Lower lobe of right lung (tissue), 2 donors: ENCODE data around the gene ADAT3. TPM values are rescaled to one million over a fixed set of nuclear protein-coding genes. Genes with fewer than 3 reads are reported as not detected.

Experiments used
- ATAC-seq, 2 donors: fragments of 200-7000 bp; cut with Tn5 transposase; one replicate each; pipeline ENCODE4 v1.9.1; 2020 to 2022; ENCODE audit warnings: mild to moderate bottlenecking in 2 of 2, moderate library complexity in 2 of 2
- DNase-seq: peaks from one replicate; pipeline ENCODE4 v3.0.0-alpha.2; 2020
- H3K27ac ChIP-seq: fragments of 200-600 bp; one replicate; pipeline ENCODE4 v1.8.0; 2022
- H3K27me3 ChIP-seq: fragments of 200-600 bp; one replicate; pipeline ENCODE4 v1.8.0; 2022; ENCODE audit warnings: low read depth
- H3K36me3 ChIP-seq: fragments of 200-600 bp; one replicate; pipeline ENCODE4 v1.8.0; 2022; ENCODE audit warnings: mild to moderate bottlenecking
- H3K4me1 ChIP-seq: fragments of 200-600 bp; one replicate; pipeline ENCODE4 v1.8.0; 2022
- H3K4me3 ChIP-seq: fragments of 200-600 bp; one replicate; pipeline ENCODE4 v1.8.0; 2022; ENCODE audit warnings: mild to moderate bottlenecking
- H3K9me3 ChIP-seq: fragments of 200-600 bp; one replicate; pipeline ENCODE4 v1.8.0; 2022
- intact Hi-C: fragments of 100-400 bp; cut with DNase I; formaldehyde crosslinking; loops from one replicate; pipeline ENCODE4 v1.11.0; 2022
- total RNA-seq: library from RNA; stranded (reverse); fragmentation: NEBNext Ultra II Directional; extraction: Animal tissue kit (Norgen Biotek cat#: 25700); gene quantifications from one replicate; pipeline ENCODE4 v1.2.1, GENCODE V29; 2021
- TF ChIP-seq, protein P1 (sequence below): fragments of 200-600 bp; IDR thresholded peaks from one replicate; pipeline ENCODE4 v1.8.0; 2022; ENCODE audit warnings: antibody characterized with exemption, mild to moderate bottlenecking
- donor health status: DM: no; HTN: yes; CAD: no; lungs with severe emphysema.

Gene ADAT3
- total RNA-seq, 1 donor from 2014 or later, result 6.2 TPM

DNA sequence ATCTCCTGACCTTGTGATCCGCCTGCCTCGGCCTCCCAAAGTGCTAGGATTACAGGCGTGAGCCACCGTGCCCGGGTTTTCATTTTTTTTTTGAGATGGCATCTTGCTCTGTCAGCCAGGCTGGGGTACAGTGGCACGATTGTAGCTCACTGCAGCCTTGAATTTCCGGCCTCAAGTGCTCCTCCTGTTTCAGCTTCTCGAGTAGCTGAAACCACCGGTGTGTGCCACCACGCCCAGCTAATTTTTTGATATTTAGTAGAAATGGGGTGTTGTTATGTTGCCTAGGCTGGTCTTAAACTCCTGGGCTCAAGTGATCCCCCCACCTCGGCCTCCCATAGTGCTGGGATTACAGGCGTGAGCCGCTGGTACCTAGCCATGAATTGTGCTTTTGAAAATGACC lies 5.9 kb downstream of the ADAT3 start:
- no peak overlapping the region for H3K27ac ChIP-seq
- H3K4me3 ChIP-seq, result no peak overlapping the region
- no peaks in the 10 kb centered on the region for H3K27me3 ChIP-seq
- ATAC-seq (no peak), DNase-seq (no peak)
- no peaks in the 10 kb centered on the region for H3K9me3 ChIP-seq
- peaks cover 28% of the 10 kb centered on the region for H3K36me3 ChIP-seq
- intact Hi-C loops, result no loop called here
- peaks cover 43% of the 10 kb centered on the region for H3K4me1 ChIP-seq
- TF ChIP-seq, protein P1, sequence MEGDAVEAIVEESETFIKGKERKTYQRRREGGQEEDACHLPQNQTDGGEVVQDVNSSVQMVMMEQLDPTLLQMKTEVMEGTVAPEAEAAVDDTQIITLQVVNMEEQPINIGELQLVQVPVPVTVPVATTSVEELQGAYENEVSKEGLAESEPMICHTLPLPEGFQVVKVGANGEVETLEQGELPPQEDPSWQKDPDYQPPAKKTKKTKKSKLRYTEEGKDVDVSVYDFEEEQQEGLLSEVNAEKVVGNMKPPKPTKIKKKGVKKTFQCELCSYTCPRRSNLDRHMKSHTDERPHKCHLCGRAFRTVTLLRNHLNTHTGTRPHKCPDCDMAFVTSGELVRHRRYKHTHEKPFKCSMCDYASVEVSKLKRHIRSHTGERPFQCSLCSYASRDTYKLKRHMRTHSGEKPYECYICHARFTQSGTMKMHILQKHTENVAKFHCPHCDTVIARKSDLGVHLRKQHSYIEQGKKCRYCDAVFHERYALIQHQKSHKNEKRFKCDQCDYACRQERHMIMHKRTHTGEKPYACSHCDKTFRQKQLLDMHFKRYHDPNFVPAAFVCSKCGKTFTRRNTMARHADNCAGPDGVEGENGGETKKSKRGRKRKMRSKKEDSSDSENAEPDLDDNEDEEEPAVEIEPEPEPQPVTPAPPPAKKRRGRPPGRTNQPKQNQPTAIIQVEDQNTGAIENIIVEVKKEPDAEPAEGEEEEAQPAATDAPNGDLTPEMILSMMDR, result no peak

GRCh38 chr19:1911995-1912394 lies 6.8 kb downstream of the ADAT3 start:
- Histone ChIP-seq H3K27ac (no peak overlapping the region), H3K27me3 (no peaks in the 10 kb centered on the region)

DNA sequence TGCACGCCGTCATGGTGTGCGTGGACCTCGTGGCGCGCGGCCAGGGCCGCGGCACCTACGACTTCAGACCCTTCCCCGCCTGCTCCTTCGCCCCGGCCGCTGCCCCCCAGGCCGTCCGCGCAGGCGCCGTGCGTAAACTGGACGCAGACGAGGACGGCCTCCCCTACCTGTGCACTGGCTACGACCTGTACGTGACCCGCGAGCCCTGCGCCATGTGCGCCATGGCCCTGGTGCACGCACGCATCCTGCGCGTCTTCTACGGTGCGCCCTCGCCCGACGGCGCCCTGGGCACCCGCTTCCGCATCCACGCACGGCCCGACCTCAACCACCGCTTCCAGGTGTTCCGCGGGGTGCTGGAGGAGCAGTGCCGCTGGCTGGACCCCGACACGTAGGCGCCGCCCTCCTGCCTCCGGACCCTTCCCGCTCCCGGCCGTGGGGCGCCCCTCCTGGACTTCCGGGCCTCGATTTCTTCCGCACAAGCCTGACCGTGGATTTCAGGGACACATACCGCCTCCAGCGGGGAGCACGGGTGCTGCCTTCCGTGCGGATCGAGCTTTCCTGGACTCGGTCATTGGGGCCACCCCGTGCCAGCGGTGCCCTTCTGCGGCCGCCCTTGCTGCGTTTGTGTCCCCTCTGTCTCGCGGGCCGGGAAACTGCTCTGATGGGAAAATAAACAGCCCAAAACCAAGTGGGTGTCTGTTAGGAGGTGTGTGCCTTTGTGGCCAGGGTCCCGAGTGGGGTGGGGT lies 7.7 kb downstream of the ADAT3 start:
- DNase-seq (no peak), ATAC-seq (no peak)
- Histone ChIP-seq H3K27me3 (no peaks in the 10 kb centered on the region), H3K27ac (no peak overlapping the region), H3K4me1 (peaks cover 28% of the 10 kb centered on the region), H3K9me3 (no peaks in the 10 kb centered on the region), H3K36me3 (peaks cover 39% of the 10 kb centered on the region), H3K4me3 (no peak overlapping the region)
- TF ChIP-seq, protein P1, result no peak
- intact Hi-C loops, result no loop called here

More at GRCh38 chr19:1911995-1912394, 6.8 kb downstream of the ADAT3 start:
- intact Hi-C loops, result no loop called here
- H3K4me1 ChIP-seq, result peaks cover 36% of the 10 kb centered on the region
- TF ChIP-seq, protein P1, result no peak
- DNase-seq (no peak), ATAC-seq (no peak)
- no peak overlapping the region for H3K4me3 ChIP-seq
- no peaks in the 10 kb centered on the region for H3K9me3 ChIP-seq
- peaks cover 31% of the 10 kb centered on the region for H3K36me3 ChIP-seq

DNA sequence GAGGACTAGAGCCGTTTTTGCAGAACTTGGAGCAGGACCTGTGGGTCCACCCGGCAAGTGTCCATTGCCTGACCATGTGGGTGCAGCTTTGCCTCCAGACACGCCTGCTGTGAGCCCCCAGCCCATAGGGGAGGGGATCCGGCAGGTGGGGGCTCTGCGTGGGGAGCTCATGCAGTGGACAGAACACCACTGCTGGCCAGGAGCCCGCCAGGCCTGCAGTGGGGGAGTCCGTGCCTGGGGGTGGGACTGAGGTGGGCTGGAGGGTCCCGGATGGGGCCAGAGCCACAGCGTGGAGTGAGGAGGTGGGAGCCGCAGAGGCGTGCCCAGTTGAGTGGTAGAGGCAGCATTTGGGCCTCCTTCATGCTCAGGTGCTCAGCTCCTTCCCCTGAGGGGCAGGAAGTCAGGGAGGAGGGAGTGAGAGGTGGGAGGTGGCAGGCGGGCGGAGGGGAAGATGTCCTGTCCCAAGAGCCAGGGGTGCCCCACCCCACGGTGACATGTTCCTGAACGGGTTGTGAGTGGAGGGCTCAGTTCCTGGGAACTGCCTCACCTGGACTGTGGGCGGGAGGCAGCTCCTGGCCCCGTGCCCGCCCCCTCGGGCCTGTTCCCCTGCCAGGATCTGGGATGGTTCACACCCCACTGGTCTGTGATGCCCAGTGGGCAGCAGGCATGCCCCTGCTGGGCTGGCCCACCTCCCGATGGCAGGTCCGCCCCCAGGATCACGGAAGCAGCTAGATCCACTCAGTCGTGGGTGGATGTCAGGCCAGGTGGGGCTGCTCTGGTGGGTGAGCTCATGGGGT lies 8.8 kb downstream of the ADAT3 start:
- peaks cover 19% of the 10 kb centered on the region for H3K4me1 ChIP-seq
- peaks cover 49% of the 10 kb centered on the region for H3K36me3 ChIP-seq
- DNase-seq (no peak), ATAC-seq (no peak)
- H3K4me3 ChIP-seq, result no peak overlapping the region
- H3K9me3 ChIP-seq, result no peaks in the 10 kb centered on the region
- TF ChIP-seq, protein P1, result no peak
- H3K27me3 ChIP-seq, result no peaks in the 10 kb centered on the region
- intact Hi-C loops, result no loop called here
- no peak overlapping the region for H3K27ac ChIP-seq

DNA sequence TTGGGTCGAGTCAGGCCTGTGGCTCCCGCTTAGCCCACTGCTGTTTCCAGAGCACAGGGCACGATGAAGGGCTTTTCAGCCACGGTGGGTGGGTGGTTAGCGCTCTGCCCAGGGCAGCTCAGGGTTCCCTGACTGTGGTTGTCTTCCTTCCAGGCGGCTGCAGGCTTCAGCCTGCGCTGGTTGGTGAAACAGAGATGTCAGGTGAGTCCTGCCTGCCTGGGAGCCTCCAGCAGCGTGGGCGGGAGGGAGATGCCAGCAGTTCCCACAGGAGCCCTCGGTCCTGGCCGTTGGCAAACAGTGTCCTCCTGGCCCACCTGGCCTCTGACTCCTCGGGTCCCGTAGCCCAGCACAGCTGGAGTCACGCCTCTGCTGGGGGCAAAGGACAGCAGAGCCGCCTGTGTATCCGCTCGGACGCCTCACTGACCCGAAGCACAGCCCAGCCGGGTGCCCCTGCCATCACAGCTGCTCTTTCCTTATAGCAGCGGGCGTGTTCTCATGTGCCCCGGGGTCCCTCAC lies 9.7 kb downstream of the ADAT3 start:
- TF ChIP-seq, protein P1, result no peak
- H3K27ac ChIP-seq, result no peak overlapping the region
- DNase-seq, result no peak
- intact Hi-C loops, result no loop called here
- H3K4me3 ChIP-seq, result no peak overlapping the region
- no peak for ATAC-seq
- H3K27me3 ChIP-seq, result no peaks in the 10 kb centered on the region
- H3K4me1 ChIP-seq, result peaks cover 10% of the 10 kb centered on the region
- peaks cover 58% of the 10 kb centered on the region for H3K36me3 ChIP-seq
- H3K9me3 ChIP-seq, result no peaks in the 10 kb centered on the region
